Brain pericyte (primary cell): ENCODE data around the gene RECQL.

Source experiments
- DNase-seq: peaks from one replicate; pipeline ENCODE4 v3.0.0-alpha.2; 2012; ENCODE audit warnings: low read depth, low spot score

The RECQL gene, protein sequence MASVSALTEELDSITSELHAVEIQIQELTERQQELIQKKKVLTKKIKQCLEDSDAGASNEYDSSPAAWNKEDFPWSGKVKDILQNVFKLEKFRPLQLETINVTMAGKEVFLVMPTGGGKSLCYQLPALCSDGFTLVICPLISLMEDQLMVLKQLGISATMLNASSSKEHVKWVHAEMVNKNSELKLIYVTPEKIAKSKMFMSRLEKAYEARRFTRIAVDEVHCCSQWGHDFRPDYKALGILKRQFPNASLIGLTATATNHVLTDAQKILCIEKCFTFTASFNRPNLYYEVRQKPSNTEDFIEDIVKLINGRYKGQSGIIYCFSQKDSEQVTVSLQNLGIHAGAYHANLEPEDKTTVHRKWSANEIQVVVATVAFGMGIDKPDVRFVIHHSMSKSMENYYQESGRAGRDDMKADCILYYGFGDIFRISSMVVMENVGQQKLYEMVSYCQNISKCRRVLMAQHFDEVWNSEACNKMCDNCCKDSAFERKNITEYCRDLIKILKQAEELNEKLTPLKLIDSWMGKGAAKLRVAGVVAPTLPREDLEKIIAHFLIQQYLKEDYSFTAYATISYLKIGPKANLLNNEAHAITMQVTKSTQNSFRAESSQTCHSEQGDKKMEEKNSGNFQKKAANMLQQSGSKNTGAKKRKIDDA

DNA sequence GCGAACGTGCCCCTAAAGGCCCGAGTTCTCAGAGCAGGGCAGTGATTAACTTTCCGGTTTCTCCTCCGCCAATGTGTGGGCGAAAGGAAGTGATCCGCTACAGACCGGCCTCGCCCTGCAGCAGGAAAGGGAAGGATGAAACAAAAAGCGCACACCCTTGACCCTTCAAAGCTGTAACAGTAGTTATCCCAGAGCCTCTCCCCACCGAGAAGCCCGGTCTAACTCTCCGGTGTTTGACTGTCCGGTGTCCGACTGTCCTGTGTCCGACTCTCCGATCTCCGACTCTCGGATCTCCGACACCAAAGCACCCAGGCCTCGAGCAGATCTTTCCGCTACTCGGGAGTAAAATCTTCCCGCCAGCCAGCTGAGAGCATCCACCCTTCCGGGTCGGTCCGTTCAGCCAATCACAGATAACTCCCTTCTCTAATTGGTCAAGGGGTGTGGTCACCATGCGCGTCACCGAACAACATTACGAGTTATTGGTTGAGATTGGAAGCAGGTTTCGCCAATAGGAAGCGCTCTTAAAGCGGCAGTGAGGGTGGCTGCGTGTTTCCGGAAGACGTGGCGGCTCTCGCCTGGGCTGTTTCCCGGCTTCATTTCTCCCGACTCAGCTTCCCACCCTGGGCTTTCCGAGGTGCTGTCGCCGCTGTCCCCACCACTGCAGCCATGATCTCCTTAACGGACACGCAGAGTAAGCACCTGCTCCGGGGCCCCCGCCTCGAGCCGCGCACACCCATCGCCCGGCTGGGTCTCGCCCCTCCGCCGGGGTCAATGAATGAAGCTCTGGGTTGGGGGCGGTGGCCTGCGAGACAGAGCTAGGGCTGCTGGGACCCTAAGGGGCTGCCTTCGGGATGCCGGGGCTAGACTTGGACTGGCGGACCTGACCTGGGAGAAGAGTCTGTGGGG, at the start of gene RECQL, which contains the start of gene GOLT1B:
Gene RECQL (minus strand): TSS at position 378 of the 906 bp plus-strand sequence. CDS start 2,065 bp downstream, outside the sequence.
Gene GOLT1B (plus strand): TSS at position 532 of the 906 bp plus-strand sequence. CDS start 135 bp downstream, at position 667.
- DNase-seq, result peak; percentile 95

DNA sequence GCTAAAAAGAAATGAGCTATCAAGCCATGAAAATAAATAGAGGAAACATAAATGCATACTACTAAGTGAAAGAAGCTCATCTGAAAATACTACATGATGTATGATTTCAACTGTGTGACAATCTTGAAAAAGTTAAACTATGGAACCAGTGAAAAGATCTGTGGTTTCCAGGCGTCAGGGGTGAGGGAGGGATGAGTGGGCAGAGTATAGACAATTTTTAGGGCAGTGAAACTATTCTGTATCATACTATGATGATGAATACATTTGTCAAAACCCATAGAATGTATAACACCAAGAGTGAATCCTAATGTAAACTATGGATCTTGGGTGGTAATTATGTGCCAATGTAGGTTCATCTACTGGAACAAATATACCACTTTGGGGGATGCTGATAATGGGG, 46.0 kb upstream of the RECQL start:
- no peak for DNase-seq

DNA sequence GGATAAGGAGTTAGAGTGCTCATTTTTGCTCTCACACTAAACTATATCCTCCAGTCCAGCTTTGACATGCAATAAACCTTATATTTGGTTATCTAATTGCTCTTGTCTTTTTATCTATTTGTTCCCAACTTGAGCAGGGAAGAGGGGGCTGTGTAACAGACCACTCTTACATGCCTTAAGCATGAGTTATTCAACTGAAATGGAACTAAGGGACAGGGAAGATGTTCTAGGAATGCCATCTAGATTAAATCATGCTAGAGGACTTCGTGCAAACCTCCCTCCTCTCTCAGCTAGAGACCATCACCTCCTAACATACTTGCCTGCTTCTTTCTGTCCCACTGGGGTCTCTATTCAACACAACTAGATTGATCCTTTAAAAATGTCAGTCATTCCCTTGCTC, 45.3 kb upstream of the RECQL start:
- no peak for DNase-seq

DNA sequence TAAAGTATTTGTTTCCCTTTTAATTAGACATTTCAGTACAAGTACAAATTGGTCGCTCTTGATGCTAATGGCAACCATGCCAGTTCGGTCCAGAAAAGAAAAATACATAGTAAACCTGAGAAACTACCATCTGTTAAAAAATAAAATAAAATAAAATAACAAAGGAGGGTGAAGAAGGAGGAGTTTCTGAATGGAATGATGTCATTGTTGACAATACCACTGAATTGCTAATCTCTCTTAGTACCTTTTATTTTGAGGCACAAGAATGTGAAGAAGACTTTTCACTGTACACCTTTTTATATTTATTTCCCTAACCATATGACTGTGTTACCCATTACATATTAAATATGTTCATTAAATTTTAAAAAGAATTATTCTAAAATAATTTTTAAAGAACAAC, 44.1 kb upstream of the RECQL start:
- DNase-seq, result no peak

DNA sequence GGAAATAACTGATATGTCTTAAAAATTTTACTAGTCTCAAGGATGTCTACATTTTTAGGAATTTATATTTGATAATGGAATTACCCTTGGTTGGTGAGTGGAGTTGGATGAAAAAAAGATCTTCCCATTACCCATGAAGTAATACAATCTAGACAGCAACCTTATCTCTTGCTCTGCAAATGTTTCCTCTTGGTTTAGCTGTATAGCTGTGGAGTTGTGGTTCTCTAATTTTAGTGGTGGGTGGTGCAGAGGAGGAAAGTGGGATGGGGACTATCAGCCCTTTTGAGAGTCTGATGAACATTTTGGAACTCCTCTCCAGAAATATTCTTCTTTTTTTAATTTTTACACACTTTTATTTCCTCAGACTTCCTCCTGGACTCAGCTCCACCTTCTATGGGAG, 41.7 kb upstream of the RECQL start:
- no peak for DNase-seq

DNA sequence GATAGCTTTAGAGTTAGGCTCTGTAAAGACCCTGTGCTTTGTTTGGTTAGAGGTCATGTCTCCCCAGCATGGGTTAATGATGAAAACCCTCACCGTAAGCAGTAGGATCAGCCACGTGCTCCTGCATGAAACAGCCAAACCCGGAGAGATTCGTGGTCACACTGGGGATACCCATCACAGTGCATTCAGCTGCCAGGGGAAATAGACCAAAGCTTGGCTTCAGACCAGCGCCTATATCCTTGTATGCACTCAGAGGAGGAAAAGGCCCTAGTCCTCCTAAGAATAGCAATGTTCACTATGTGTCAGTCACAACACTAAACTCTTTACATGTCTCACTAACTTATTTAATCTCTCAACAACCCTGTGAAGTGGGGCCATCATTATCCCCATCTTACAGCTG, 41.0 kb upstream of the RECQL start:
- no peak for DNase-seq

DNA sequence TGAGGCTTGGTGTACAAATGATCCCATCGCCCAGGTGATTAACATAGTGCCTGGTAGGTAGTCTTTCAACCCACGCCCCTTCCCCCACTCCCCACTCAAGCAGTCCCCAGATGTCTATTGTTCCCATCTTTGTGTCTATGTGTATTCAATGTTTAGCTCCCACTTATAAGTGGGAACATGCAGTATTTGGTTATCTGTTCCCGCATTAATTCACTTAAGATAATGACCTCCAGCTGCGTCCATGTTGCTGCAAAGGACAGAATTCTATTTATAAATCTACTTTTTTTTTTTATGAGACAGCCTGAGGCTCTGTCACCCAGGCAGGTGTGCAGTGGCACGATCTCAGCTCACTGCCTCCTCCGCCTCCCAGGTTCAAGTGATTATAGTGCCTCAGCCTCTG, 40.3 kb upstream of the RECQL start:
- DNase-seq, result no peak

DNA sequence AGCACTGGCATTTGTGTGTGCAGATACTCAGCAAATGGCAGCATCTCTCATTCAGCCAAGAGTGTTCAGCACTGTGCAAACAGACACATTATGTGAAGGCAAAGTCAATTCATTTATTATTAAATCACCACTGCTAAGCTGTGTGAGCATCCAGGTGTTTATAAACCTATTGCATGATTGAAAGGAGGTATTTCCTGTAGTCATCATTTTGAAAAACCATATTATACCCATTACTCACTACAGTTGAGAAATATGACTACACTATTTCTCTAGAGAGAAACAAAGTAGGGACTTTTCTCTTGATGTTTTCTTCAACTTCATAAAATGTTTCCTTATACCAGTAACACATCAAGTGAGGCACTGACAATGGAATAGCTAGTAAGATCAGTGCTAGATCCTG, 38.4 kb upstream of the RECQL start:
- no peak for DNase-seq

DNA sequence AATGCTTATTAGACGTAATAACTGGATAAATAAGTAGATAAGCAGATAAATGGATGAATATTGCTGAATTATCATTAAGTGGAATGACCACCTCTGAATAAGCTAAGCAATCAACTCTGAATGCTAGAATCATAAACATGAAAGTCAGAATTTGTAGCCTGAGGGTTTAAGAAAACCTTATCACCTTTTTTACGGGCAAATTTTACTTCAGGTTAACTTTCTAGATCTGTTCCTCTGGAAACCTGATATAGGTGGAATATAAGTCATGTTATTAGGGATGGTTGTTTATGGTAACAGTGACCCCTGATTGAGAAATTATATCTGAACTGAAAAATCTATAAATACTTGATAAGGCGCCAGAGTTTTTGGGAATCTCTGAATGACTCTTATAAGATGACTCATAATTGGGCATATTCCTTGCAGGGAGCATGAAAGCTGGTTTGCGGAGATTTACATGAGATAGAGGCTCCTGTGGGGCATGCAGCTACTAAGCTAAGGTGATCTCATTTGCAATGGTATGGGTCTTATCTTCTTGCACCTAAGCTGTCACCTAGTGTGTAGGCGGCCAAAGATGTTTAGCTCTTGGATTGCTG, 36.7 kb upstream of the RECQL start:
- DNase-seq, result no peak

DNA sequence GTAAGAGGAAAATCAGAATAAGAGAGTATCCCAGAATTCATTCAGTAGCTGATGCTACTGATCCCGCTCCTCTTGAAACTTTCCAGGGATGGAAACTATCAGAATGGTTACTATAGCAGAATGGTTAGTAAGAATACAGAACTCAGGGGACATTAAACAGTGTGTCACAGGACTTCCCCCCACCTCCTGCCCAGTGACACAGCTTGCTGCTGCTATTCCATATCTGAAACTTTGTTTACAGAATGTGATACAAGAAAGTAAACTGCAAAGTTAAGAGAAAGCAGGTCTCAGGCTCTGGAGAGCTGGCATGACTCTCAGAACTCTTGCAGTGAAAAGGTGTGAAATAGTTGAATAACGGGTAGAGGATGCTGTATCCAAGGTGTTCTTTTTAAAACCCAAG, 28.0 kb upstream of the RECQL start:
- DNase-seq, result no peak

DNA sequence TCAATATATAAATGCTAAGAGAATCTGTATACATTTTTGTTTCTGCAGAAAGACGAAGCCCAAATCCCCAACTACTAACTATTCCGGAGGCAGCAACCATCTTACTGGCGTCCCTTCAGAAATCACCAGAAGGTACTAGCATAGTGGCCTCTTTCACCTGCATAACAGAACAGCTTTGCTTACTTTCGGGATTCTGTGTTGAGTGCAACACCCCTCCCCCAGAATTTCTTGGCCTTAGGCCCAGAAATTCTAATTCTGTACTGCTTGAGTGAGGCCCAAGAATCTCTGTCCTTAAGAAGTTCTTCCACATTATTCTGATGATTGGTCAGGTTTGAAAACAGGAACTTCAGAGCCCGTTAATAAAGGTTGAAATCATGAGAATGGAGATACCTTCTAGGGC, 27.5 kb upstream of the RECQL start:
- no peak for DNase-seq

DNA sequence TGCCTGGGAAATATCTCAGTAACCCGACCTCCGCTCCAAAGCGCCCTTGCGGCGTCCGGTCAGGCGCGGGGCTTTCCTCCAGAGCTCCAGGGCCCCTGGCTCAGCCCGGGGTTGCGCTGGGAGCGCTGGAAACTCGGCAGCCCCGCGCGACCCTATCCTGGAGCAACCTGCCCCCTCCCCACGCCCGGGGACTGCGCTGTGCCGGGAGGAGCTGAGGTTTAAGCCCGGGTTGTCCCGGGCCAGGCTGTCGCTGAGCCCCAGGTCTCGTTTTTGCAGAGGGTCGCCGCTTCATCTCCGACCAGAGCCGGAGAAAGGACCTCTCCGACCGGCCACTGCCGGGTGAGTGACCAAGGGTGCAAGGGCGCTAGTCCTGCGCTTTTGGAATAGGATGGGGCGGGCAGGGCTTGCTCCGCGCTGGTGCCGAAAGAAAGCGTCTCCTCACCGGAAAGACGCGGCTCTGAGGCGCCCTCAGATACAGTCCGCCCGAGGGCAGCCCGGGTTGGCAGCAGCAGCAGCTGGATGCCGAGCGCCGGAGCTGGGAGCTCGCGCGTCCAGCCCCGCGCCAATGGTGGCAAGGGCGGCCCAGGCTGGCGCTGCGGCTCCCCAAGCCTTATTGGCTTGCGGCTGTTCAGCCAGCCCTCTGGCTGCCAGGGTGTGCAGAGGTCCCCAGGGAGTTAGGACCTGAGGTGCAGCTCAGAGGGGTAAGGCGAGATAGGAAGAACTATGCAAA, 26.2 kb upstream of the RECQL start:
- no peak for DNase-seq

DNA sequence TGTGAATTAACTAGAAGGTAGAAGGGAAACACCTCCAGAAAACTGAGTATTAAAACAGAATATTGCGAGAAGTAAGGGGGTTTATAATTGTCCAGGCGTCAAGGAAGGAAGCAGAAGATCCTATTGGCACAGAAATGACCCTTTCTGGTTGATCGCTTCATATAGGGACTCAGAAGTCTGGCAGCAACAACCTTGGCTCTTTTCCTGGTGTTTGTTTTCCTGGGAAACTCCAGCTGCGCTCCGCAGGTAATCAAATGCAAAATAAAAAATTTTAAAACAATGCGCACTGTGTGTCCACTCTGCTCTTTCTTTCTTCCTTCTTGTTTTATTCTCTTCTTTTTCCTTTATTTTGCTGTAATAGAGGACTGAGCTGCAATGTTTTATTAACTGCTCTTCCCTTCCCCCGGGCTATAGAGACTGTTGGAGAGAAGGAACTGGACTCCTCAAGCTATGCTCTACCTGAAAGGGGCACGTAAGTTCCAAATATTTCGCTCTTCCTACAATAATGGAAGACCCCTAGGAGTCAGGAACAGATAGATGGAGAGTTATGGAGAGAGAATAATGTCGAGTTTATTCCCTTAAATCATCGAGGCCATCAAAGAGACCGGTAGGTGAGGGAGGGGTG, 25.4 kb upstream of the RECQL start:
- no peak for DNase-seq

DNA sequence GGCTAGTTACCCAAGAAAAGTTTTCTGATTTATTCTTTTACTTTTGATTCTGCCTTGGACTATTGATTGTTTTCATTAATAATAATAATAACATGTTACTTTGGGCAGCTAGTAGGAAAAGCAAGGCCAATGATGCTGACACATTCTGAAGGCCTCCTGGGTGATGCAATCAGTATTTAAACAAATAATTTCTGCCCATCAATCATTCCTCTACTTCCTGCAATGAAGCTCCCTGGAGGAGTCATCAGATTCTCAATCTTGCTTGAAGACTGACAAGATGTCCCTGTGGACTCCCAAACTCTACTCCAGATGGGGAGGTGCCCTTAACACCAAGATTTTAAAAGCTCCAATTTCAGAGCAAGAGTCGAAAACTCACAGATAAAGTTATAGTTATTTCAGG, 24.6 kb upstream of the RECQL start, which contains the start of gene SPX:
Gene SPX (plus strand): TSS at position 244 of the 400 bp plus-strand sequence. CDS start 177 bp downstream, outside the sequence.
- no peak for DNase-seq

DNA sequence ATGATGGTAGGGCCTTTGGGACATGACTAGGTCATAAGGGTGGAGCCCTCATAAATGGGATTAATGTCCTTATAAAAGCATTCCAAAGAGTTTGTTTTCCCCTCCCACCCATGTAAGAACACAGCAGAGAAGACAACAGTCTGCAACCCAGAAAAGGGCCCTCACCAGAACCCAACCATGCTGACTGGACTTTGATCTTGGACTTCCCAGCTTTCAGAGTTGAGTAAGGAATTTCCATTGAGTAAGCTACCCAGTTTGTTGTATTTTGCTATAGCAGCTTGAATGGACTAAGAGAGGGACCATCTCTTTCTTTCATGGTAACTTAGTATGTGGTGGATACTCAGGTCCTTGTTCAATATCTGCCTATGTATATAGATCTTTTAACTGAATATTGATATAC, 21.7 kb upstream of the RECQL start:
- no peak for DNase-seq

DNA sequence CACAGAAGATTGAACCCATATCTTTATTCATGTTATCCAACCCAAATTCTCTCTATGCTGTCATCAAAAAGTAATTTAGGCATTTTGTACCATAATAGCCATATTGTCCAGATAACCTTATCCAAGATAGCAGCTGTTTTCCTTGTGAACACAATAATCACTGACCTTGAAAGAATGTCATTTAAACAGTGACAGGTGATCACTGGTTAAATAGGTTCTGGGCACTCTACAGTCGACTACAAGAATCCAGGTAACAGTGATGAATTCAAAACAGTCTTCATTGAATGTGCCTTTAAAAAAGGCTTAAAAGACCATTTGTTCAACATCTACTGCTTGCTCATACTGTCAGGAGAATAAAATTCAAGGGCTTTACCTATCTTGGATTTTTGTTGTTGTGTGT, 20.1 kb upstream of the RECQL start:
- no peak for DNase-seq

DNA sequence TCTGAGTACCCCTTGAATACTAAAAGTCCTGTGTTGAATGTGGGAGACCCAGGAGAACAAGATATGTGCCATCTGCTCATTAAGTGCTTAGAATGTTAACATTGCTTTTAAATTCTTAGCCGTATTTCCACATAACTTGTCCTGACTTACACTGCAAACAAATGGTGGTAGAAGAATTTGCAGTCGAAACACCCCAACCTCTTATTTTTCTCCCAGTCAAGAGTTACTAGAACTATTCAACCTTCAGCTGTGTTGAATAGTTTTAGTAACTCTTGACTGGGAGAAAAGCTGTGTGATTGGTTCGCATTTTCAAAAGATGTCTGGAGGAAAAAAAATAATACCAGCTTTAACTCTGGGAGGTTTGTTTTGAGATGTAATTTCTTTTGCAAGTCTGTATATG, 17.0 kb upstream of the RECQL start:
- DNase-seq, result no peak

DNA sequence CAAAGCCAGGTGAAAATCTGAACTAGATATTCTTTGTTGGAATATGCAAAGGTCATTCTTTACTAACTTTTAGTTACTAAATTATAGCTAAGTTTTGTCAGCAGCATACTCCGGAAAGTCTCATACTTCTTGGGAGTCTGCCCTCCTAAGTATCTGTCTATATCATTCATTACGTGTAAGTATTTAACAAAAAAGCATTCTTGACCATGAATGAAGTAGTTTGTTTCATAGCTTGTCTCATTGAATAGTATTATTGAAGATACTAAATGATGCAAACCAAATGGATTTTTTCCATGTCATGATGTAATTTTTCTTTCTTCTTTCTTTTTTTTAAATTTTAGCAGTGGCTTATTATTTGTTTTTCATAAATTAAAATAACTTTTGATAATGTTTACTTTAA, 14.8 kb upstream of the RECQL start:
- DNase-seq, result no peak

DNA sequence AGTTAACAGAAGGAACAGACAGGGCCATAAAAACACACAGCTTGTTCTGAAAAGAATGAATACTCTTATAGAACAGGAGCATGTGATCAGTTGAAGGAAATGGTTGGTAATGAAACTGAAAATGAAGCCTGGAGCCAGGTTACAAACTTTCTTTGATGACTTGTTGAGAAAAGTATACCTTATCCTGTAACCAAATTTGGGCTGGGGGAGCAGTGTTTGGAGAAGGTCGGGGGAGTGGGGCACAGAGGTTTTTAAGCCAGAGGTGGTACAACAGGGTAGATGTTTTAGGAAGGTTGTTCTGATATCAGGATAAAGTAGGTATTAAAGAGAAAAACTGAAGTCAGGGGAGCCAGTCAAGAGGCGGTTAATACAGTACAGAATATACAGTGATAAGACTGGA, 8.3 kb upstream of the RECQL start:
- DNase-seq, result no peak

DNA sequence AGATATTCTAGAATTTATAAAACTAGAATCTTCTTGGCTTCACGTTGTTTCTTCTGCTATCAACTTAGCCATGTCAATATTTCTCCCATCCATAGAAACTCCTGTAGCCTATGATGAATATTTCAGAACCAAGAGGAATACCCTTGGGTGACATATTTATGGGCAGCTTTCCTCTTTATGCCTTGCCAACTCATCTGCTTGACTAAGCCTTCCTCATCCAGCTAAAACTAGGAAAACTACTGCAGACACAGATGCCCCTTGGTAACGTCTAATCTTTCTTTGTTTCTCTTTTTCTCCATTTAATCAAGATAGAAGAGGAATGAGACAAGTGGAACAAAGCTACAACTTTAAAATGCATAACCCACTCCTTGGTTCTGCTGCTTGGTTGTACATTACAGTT, 6.4 kb upstream of the RECQL start:
- no peak for DNase-seq

DNA sequence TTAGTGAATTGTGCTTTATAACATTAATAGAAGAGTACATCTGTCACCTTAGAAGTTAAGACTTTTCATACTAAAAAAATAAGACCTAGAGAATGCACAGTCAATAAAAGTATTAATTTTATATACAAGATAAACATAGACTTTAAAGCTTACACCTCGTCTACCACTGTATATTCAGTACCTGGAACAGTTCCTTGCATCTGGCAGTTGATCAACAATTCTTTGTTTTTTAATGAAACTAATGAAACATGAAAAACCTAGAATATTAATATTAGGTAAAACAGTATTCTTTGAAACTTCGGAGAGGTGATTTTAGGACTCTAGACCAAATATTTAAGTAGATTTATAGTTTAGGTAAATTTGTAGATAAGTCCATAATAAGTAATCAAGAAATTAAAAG, 4.5 kb upstream of the RECQL start:
- DNase-seq, result no peak
